Activated T-cell treated with anti-CD3 and anti-CD28 coated beads for 48 hours (primary cell): ENCODE results near the gene PWWP2B.

ENCODE experiments used
- DNase-seq: peaks from one replicate; pipeline ENCODE4 v3.0.0-alpha.2; 2020; ENCODE audit warnings: low read depth

Gene PWWP2B

DNA sequence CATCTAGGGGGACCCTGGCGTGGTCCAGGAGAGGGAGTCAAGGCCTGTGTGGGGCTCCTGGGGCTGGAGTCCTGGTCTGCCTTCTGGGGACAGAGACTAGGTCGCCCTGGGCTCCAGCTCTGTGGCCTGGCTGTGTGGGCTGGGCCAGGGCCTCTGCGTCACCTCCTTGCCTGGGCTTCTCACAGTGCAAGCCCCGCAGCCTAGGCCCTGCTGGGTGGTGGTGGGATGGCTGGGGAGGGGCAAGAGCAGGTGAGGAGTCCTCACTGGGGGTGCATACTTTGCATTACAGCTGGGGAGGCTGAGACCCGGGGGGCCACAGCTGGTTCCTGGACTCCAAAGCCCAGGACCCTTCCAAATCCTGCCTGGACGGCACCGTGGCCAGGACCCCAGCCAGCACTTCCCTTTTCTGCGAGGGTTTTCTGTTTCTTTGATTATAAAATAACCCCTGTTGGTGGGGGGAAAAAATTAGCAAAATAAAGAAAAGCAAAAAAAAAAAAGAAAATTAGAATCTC is 23.5 kb downstream of the PWWP2B start:
- DNase-seq: no peak

DNA sequence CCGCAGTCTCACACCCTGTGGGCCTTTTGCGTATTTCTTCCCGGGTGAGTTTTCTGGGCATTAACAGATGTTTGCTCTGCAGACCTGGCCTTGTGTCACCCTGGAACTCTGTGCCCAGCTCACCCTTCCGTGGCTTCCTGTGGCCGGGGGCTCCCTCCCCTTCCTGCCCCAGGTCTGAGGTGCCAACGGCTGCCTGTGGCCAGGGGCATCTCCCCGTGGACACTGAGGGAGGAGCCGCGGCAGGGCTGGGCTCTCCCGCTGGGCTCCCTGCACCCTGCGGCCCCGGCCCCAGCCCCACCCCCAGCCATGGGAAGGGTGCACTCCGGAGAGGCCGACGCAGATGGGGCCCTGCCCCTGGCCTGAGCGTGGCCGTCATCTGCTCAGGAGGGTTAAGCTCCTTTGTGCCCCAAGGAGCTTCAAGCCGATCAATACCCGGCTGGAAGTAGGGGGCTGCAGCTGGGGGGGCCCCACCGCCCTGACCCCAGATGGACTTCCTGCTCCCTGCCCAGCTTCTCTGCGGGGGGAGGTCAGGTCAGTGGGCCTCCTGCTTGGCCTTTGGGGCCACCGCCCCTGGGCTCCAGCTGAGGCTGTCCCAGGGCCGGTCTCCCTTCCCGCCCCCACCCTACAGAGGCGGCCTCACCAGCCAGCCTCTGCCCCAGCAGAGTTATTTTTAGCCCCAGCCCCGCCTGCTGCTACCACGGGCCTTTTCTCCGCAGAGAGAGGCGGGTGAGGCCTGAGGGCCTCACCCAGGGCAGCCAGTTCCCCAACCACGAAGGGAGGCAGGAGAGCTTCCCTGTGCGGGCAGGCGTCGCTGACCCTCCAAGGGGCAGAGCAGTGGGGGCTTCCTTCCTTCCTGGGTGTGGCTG is 24.2 kb downstream of the PWWP2B start:
- no peak for DNase-seq

DNA sequence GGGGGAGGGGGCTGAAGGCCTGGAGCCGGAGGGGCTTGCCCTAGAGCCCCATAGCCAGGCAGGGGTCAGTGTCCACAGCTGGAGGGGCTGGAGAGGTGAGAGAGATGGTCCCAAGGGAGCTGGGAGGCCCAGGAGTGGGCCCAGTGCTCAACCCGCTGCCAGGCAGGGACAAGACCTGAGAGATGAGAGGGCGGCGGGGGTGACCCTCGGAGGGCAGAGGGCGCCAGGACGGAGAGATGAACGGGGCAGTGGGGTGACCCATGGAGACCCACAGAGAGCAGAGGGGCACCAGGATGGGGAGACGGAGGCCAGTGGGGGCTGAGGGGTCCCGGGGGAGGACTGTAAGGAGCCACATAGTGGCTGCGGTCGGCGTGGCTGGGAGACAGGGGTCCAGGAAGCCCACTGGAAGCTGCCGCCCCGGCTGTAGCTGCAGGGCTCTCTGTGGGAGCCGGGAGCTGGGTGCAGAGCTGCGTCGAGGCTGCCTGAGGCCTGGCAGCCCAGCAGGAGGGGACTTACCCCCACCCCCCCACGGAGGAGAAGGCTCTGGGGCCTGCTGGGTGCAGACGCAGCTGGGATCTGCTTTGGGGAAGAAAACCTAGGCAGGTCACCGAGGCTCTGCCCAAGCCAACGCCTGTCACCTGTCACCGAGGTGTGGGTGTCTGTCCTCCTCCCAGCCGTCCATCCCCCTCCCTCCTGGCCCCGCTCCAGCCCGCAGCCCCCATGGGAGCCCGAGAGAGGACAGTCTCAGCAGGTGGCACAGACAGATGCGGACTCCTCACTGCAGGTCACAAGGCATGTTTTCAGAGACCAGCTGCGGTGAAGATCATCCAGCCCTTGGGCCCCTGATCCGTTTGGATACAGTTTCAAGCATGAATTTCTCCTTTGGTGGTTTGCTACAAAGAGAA is 25.1 kb downstream of the PWWP2B start:
- no peak for DNase-seq

DNA sequence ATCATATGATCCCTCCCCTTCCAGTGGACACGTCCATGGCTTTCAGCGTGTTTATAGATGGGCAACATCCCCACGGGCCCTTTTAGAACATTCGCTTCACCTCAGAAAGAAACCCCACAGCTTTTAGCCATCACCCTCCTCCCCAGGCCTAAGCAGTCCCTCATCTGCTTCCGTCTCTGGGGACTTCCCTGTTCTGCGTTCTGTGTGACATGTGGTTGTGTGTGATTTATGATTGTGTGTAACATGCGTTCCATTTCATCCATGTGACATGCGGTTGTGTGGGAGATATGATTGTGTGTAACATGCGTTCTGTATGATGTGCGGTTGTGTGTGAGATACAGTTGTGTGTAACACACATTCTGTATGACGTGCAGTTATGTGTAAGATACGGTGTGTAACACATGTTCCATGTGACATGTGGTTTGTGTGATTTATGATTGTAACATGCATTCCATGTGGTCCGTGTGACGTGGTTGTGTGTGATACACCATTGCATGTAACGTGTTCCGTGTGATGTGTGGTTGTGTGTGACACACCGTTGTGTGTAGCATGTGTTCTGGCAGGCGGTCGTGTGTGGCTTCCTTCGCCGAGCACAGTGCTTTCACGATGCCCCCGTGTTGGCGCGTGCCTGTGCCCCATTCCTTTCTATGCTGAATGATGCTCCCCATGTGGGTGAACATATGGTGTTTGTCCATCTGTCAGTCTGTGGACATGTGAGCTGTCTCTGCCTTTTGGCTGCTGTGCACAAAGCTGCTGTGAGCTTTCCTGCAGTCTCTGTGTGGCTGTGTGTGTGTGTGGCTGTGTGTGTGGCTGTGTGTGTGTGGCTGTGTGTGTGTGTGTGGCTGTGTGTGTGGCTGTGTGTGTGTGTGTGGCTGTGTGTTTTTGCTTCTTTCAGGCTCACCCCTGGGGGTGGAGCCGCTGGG is 26.2 kb downstream of the PWWP2B start:
- DNase-seq: no peak

DNA sequence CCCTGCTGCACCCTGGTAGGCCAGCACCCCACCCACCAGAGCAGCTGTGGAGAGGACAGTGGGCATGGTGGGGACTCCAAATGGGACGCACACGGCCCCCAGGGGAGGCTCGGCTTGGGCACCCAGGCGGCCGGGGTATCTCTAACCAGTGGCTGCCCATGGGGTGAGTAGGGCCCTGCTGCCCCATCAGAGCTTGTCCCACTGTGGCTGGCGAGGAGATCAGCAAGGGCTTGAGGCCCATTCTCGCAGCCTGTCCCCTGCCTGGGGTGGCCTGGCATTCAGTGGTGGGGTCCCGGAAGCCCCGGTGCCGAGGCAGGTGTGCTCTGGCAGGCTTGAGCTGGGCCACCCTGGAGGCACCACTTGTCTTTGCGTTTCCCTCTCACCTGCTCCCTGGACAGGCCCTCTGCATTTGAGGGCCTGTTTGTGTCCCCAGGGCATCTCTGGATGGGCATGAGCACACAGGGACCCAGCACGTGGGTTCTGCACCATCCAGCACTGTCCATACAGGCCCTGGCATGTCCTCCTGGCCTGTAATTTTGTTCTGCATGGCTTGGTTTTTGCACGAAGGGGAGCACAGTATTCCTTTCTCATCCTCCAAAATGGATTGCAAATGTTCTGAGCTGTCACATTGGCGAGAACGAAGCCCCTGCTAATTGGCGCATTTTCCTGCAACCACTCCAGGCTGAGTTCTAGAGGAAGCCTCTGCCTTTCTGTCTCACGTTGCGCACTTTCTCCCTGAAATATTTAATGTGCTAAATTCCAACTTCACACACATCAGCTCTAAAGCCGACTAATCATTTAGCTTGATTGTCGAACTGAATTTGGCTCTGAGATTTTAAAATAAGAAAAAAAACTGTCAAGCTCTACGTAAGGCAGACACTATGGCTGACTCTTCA is 27.2 kb downstream of the PWWP2B start:
- no peak for DNase-seq

DNA sequence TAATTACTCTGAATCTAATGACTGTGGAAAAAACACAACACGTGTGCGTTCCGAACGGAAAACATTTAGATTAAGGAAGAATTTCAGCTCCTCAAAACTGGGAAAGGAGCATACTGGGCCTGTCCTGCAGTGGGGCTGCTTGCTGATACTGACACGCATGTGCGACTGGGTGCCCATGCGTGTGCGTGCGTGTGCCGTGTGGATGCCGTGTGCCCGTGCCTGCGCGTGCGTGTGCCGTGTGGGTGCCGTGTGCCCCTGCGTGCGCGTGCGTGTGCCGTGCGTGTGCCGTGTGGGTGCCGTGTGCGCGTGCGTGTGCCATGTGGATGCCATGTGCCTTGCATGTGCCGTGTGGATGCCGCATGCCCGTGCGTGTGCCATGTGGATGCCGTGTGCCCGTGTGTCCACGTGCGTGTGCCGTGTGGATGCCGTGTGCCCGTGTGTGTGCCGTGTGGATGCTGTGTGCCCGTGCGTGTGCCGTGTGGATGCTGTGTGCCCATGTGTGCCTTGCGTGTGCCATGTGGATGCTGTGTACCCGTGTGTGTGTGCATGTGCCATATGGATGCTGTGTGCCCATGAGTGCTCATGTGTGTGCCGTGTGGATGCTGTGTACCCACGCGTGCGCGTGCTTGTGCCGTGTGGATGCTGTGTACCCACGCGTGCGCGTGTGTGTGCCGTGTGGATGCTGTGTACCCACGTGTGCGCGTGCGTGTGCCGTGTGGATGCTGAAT is 28.2 kb downstream of the PWWP2B start:
- no peak for DNase-seq

DNA sequence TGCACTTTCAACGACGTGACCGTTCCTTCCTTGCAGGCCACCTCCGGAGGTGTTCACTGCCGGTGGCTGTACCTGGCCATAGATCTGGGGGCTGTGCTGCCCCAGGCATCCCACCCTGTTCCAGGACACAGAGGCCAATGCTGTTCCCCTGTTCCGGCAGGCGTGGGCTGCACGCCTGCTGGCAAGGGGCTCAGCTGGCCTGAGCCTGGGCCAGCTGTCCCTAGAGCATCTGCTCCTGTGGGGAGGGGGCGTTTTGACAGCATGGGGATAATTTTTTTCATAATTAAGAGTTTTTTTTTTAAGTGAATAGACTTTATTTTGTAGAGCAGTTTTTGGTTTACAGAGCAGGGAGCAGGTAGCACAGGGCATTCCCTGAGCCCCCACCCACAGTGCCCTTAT is 28.8 kb downstream of the PWWP2B start:
- DNase-seq: no peak

DNA sequence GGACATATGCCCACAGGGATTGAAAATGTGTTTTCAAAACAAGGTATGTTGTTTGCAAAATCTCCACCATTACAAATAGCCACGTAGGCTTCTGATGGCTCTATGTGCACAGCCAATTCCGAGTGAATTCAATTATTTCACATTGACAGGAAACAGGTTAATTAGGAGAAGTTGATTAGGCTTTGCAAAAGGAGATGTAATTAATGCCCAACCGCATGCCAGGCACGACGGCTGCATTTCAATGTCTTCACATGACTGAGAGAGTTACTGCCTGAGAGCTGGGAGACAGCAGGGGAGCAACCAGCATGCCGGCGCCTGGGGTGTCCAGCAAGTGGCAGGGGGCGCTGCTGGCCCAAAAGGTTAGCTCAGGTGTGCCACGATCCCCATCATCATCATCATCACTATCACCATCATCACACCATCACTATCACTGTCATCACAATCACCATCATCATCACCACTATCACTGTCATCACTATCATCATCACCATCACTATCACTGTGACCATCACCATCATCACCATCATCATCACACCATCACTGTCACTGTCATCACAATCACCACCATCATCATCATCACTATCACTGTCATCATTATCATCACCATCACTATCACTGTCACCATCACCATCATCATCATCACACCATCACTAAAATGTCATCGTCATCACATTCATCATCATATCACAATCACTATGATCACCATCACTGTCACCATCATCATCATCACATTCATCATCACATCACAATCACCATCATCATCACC is 30.2 kb downstream of the PWWP2B start:
- no peak for DNase-seq

DNA sequence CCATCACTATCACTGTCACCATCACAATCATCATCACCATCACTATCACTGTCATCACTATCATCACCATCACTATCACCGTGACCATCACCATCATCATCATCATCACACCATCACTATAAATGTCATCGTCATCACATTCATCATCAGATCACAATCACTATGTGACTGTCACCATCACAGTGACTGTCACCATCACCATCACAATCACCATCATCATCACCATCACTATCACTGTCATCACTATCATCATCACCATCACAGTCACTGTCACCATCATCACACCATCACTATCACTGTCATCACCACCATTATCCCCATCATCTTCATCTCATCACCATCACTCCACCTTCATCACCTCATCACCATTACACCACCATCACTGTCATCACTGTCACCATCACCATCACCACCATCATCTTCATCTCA is 31.0 kb downstream of the PWWP2B start:
- DNase-seq: no peak

DNA sequence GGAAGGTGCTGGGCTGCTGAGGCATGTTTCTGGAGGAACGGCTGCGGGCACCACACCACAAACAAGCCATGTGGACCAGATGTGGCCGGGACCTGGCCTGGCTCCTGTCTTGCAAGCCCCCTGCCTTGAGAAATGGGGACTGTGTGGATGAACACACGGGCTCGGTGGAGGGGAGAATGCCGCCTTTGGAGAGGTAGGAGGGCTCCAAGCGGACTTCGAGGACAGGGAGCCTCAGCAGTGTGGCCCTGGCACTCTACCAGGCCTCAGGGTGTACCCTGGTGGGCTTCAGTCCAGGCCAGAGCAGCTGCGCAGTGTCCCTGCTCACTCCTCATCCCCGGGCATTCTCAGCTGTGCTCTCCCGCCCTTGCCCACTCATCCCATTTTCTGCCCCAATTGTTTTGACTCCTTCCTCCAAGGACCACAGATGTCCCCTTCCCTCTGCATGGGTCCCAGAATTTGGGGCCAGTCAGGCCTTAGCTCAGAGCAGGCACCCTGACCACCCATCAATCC is 31.5 kb downstream of the PWWP2B start:
- DNase-seq: no peak

DNA sequence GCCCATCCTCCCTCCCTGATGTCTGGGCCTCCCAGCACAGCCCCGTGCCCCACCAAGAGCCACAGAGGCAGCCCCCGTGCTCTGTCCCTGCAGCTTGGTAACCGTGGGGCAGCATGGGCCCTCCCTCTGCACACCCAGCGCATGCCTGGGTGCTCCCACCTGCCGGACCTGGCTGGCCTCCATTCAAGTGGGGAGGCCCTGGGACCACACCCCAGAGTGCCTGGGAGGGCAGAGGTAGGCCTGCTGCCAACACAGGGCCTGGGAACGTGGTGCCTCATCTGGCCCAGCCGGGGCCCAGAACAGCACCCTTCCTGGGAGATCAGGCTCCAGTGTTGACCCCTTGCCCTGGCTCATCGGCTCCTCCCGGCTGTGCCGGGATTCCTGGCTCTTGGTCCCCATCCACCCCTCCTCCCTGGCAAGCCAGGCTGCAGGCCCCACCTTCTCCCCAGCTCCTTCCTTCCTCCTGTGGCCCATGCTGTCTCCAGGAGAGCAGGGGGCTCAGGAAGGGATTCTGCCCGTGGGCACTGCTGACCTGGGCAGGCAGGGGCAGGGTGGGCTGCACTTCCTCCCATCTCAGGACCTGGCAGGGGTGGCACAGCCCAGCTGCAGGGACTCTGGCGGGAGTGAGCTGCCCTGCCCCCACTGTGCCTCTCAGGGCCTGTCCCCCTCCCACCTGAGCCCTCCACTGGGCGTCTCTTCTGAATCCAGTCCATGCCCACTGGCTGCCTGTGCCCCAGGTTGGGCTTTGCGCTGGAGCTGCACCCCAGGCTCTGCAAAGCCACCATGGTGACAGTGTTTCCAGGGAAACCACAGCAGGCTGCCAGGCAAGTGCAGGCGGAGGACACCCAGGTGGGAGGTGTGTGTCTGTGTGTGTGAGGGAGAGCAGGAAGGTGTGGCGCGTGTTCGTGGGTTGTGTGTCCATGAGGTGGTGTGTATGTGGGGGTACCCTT is 32.6 kb downstream of the PWWP2B start:
- no peak for DNase-seq

DNA sequence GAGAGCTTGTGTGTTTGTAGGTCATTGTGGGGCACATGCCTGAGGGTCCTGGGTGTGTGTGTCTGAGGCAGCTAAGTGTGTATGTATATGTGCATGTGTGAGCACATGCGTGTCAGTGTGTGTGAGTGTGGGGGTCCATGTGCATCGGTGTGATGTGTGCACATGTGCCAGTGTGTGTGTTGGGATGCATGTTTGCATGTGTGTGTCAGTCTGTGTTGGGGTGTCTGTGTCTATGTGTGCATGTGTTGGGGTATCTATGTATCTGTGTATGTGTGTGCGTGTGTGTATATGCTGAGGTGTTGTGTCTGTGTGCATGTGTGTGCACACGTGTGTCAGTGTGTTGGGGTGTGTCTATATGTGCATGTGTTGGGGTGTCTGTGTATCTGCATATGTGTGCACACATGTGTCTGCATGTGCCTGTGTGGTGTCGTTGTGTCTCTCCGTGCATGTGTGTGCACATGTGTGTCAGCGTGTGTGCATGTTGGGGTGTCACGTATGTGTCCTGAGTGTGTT is 33.3 kb downstream of the PWWP2B start:
- DNase-seq: no peak

DNA sequence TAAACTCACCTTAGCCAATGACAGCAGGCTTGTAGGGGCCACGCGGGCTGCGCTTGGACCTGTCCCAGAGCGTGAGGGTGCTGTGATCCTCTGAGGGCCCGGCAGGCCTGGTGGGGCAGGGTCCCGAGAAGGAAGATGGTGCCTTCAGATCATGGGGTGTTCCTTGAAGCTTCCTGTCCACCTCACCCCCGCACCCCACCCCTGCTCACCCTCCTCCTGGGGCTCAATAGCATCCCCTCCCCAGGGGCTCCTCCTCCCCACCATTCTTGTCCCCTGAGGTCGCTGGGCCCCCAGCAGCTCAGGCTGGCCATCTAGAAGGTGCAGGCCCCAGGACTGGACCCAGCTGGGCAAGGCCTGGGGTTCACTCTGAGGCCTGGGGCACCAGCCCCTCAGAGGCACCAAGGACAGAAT is 33.9 kb downstream of the PWWP2B start:
- DNase-seq: no peak

DNA sequence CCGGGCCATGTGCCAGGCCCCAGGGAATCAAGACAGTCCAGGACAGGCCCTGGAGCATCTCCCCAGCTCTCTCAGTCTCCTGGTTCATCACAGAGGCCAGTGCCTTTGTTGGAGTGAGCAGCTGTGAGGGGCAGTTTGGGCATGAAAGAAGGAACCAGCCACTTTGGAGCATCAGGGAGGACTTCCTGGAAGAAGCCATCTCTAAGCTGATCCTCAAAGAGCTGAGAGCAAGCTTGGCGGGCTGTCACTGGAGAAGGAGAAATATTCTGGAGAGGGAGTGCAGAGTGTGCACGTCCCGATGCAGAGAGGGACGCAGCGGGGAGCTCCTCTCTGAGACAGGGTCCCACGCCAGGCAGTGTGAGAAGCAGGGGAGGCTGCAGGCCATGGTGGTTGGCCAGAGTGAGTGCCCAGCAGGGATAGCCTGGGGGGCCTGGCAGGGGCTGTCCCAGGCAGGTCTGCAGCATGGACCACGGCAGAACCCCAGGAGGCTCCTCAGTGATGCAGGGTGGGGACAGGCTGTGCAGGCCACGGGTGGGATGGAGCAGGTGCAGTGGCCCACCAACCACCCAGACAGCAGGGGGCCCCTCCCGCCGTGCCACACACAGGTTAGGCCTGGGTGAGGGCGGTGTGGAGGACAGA is 34.7 kb downstream of the PWWP2B start:
- DNase-seq: no peak

DNA sequence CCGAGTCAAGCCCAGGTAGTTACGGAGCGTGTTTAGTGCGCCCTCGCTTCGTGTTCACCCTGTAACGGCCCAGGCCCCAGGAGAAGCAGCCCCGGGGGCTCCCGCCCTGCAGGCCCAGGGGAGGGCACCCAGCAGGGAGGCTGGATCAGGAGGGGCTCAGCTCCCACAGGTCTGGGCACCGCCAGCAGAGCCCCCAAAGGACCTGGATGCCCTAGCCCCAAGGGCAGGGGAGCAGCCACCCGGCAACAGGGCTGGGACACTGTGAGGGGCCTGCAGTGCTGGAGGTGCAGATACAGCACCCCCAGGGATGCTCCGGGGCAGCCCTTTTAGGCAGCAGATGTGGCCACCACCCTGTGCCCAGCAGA is 35.2 kb downstream of the PWWP2B start:
- DNase-seq: no peak

DNA sequence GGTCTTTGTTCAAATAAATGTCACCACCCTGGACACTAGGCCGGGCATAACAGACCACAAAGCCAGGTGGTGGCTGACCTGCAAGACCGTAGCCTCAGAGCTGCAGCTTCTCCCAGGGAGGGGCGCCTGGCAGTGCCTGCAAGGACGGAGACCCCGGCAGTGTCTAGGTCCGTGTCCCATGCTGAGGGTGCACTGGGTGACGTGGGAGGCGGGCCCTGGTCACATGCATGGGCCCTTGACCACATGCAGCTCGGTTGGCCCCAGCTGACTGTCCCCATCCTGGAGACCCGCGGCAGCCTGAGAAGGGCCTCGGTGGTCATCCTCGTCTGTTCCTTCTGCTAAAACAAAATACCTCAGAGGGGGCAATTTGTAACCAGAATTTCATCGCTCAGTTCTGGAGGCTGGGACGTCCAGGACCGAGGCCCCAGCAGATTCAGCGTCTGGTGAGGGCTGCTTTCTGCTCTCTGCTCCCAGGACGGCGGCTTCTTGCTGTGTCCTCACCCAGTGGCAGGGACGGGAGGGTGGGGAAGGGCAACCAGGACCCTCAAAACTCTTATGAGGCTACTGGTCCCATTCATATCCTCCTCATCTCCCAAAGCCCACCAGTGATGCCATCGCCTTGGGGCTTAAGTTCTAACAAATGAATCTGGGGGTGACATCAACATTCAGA is 36.8 kb downstream of the PWWP2B start:
- DNase-seq: no peak
